NT2/D1 (cell line): ENCODE measurements around the gene CDK14.

ENCODE experiments used
- YY1 ChIP-seq: IDR thresholded peaks from 2 replicates; pipeline ENCODE4 v1.6.1; 2011; ENCODE audit not compliant: insufficient read length, insufficient read depth
- ZNF274 ChIP-seq: IDR thresholded peaks from 2 replicates; pipeline ENCODE4 v1.6.1; 2011; ENCODE audit warnings: mild to moderate bottlenecking, low read depth, low read length

- TF ChIP-seq ZNF274 (no peak), YY1 (no peak)
Observed at GRCh38 chr7:91196058-91196457, 599.9 kb downstream of the CDK14 start.
